Stimulated activated CD8-positive, alpha-beta memory T cell treated with anti-CD3 and anti-CD28 coated beads, Interleukin-7, amount 100 ng/mL, for 1 hour (primary cell): Measurements from ENCODE around the gene COL5A1.

ENCODE experiments used
- DNase-seq, 2 donors: peaks; one replicate each; pipeline ENCODE4 v3.0.0-alpha.2; 2020; ENCODE audit warnings: low read depth in 2 of 2

Gene COL5A1

GRCh38 chr9:134741846-134742245 lies 100.2 kb downstream of the COL5A1 start:
- no peak for DNase-seq

DNA sequence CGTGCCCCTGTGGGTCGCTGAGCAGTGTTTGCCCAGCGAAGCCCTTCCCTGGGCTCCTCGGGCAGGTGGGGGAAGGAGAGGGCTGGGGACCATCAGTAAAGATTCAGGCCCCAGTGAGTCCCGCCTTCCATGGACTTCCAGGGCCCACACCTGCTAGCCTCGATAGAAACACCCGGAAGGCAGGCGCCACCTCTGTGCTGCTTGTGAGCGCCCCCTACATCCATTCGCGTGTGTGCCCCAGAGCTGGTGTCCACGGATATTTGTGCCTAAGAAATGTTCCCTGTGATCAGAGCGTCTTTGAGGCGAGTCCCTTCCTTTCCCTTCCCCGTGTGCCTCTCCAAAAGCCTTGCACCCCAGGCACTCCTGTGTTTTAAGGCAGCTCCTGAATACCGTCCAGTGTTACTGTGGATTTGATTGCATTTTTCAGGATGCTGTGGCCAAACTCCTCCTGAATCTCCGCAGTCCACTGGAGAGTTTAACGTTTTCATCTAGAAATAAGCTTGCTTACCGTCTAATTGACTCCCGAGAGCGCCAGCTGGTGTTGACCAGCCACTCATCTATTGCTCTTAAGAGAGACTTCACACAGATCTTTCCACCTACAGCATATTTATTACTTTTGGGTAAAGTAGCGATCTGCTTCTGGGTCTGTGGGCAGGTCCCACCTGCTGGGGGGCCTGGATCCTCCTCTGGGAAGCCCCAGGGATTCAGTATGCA lies 101.4 kb downstream of the COL5A1 start:
- DNase-seq, result no peak

- no peak for DNase-seq
These were observed 102.2 kb downstream of the COL5A1 start for GRCh38 chr9:134743853-134744252.

GRCh38 chr9:134744385-134745295 lies 103.0 kb downstream of the COL5A1 start:
- no peak for DNase-seq

- DNase-seq, result no peak
These were observed 106.4 kb downstream of the COL5A1 start for GRCh38 chr9:134747951-134748489.

- DNase-seq, result no peak
These were observed 107.0 kb downstream of the COL5A1 start for GRCh38 chr9:134748591-134748990.

- no peak for DNase-seq
These were observed 109.0 kb downstream of the COL5A1 start for GRCh38 chr9:134750450-134751155.

GRCh38 chr9:134751622-134752021 lies 110.0 kb downstream of the COL5A1 start:
- DNase-seq, result no peak

DNA sequence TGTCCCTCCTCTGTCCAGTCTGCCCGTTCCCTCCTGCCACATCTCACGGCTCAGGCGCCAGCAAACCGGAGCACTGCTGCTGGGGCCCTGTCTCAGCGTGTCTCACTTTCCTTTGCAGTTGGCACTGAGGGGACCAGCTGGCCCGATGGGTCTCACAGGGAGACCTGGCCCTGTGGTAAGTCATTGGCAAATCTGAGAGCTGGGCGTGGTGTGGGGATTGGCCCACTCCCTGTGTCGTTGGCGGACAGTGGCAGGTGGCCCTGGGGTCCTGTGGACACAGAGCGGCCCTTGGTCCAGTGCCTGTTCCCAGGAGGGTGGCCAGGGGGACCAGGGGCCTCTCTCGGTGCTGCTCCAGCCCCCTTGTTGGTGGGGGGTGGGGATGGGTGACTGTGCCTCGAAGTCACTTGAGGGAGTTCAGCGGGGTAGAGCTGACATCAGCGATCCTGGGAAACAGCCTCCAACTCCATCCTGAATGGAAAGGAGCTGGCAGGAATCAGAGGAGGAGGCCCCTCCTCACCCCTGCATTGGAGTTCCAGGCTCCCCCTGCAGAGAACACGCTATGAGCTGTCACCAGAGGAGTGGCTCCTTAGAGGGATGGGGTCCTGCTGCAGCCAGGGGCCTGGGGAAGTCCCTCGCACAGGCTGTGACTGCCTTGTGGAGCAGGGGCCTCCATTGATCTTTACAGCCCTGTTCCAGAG lies 111.0 kb downstream of the COL5A1 start:
- DNase-seq, result no peak

DNA sequence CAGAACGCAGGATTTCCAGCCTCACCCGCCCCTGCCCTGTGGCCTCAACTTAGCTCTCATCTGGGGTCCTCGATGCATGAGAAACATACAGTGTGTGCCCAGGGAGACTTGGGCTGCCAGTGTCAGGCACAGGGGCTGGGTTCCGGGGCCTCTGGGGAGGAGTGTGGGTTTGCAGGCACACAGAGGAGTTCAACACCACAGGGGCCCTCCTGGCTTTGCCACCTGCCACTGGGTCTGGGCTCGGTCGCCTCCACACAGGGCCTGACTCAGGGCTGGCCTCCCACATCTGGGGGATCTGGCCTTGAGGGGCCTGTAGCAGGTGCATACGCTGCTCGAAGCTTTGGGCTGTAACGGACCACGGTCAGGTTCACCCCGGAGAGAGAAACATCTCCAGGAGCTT lies 111.6 kb downstream of the COL5A1 start:
- no peak for DNase-seq

- DNase-seq, result no peak
These were observed 113.8 kb downstream of the COL5A1 start for GRCh38 chr9:134755221-134755907.

GRCh38 chr9:134756098-134756497 lies 114.5 kb downstream of the COL5A1 start:
- no peak for DNase-seq

DNA sequence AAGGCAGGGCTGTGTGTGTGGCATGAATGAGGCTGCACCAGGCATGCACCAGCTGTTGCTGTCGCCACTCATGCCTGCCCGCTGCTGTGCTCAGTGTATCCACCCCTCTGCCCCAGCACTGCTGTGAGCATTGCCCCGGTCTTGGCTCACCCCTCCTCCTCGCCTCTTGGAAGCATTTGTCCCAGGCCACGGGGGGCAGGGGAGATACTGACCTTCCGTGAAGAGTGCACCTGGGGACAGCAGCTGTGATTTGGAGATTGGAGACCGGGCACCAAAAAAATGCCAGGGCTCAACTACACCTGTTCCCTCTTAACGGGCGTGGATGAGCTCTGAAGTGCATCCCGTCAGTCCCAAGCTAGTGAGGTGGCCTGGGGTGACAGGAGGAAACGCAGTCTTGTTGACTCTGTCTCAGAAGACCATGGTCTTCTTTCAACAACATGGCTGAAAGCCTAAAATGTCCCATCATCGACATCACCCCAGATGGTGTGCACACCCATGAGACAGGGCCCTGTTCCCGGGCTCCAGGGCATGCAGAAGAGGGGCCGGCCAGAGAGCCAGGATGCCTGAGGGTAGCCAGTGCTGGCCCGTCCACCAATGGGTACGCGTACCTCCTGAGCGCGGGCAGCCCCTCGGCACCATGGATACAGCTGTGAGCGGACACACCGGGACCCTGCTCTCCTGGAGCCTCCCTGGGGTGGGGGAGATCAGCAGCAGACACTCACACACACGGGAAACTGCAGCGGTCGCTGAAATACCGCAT lies 115.8 kb downstream of the COL5A1 start:
- no peak for DNase-seq

DNA sequence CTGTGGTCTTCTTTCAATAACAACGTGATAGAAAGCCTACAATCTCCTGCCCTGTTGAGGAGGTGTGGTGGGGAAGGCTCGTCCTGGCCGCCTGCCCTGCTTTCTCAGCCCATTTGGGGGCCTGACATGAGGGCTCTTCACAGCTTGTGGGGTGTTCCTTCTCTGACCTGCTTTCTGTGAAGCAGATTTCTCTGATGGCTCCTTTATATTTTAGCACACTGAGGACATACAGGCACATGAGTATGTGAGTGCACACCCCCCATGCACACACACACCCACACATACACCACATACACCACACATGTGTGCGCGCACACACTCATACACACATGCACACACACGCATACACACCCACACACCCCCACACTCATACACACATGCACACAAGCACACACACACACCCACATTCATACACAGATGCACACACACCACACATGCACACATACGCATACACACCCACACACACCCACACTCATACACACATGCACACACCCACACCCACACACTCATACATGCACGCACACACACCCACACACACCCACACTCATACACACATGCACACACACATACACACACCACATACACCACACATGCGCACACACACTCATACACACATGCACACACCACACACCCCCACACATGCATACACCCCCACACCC lies 117.5 kb downstream of the COL5A1 start:
- DNase-seq, result no peak

- no peak for DNase-seq
These were observed 118.3 kb downstream of the COL5A1 start for GRCh38 chr9:134759913-134760312.

DNA sequence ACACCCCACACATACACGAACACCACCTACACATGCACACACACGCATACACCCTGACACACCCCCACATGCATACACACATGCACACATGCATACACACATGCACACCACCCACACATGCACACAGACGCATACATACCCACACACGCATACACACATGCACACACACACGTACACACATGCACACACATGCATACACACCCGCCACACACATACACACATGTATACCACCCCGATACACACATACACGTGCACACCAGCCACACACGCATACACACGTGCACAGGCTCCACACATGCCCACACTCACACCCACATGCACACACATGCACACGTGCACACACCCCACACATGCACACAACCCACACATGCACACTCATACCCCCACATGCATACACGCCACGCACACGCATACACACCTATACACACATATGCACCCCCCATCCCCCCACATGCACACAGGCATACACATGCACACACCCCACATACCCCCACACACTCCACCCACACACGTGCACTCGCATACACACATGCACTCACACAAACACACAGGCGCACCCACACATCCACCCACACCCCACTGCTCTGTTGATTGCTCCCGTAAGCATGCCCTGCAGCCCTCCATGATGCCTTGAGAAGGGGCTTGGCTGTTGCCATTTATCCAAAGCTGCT lies 119.3 kb downstream of the COL5A1 start:
- DNase-seq, result no peak

- no peak for DNase-seq
These were observed 123.1 kb downstream of the COL5A1 start for GRCh38 chr9:134764473-134765269.

GRCh38 chr9:134765785-134766184 lies 124.2 kb downstream of the COL5A1 start:
- DNase-seq, result no peak
